Eye (tissue), 1 donor: ENCODE results near the gene RASGRF2.
"Not testable (repeated sequence)": the region's sequence is repeated elsewhere in the genome, so short reads cannot be mapped to it uniquely, and the experiment has no call there.

Source experiments
- DNase-seq: peaks from one replicate; pipeline ENCODE4 v3.0.0-alpha.2; 2015

Gene RASGRF2

DNA sequence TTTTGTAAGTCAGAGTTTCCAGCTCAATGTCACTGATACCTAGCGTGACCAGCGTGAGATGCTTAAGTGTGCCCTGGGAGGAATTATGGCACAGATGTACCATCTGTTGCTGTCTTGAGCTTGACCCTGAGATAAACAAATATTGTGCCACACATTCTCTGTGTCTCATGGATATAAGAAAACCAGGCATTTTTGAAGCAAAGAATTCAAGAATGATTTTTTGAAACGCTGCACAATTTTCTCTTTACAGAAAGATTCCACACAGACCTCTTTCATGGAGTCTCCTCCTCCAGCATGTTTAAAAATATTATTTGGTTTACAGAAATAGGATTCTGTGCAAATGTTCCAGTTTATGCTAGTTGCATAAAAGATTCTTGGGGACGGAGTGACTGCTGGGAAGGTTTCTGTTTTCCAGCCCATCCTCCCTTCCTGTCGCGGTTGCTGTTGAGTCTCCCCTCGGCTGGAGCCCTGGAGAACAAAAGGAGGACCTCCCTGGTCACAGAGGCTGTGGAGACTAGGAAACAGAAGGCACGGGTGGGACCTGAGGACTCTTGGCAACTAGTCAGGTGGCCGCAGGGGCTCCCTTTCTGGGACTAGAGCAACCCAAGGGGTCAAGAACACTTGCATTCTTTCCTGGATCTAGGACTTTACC, 120.8 kb downstream of the RASGRF2 start:
- no peak for DNase-seq

GRCh38 chr5:81081461-81081835, 121.3 kb downstream of the RASGRF2 start:
- peak; percentile 28 for DNase-seq

GRCh38 chr5:81086881-81087281, 126.7 kb downstream of the RASGRF2 start:
- DNase-seq = no peak

- no peak for DNase-seq
These were observed 131.0 kb downstream of the RASGRF2 start for GRCh38 chr5:81091199-81091598.

GRCh38 chr5:81093536-81094196, 133.5 kb downstream of the RASGRF2 start:
- DNase-seq = no peak

DNA sequence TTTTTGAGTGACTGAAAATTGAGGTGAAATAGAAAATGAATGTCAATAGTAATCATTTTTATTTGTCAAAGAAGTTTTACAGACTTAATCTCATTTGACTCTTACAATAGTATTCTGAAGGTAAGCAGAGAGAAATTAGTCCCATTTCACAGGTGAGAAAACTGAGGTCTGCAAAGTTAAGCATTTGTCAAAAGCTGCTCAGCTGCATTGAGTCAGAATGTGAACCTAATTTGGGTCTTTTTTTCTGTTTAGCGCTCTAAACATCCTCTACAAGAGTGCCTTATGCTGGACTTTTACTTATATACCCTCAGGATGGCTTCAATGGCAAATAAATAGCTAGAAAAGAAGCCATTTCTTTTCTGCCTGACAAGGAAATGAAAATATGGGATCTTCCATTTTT, 135.7 kb downstream of the RASGRF2 start:
- no peak for DNase-seq

DNA sequence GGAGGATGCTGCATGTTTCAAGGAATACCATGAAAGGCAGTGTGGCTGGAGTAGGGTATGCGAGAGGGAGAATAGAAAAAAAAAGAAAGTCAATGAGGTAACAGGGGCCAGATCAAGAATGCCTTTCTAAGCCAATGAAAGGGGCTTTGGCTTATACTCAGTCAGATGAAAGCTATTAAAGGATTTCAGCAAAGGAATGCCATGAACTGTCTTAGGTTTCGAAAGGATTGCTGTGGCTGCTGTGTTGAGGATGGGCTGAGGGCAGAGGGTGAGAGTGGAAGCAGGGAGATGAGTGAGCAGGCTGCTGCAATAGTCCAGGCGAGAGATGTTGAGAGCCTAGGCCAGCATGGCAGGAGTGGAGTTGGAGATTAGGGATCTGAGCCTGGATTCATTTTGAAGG, 137.6 kb downstream of the RASGRF2 start:
- peak; percentile 13 for DNase-seq

GRCh38 chr5:81105261-81105877, 145.2 kb downstream of the RASGRF2 start:
- DNase-seq = no peak

- no peak for DNase-seq
These were observed 155.1 kb downstream of the RASGRF2 start for GRCh38 chr5:81115261-81115660.

GRCh38 chr5:81117566-81117965, 157.4 kb downstream of the RASGRF2 start:
- DNase-seq = no peak

DNA sequence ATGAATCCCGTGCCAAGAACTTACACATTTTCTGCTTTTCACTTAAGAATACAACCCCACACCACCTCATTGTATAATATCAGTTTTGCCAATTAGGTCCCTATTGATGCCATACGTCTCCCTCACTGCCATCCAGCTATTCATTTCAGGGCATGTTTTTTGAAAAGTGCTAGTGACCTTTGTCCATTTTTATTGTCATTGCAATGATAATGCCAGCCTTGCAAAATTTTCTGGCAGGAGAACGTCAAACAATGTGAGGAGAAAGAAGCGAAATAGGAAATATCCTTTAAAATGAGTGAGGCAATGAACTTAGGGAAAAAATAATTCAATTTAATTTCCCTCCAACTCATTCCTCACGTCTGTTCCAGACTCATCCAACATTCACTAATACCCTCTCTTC, 161.1 kb downstream of the RASGRF2 start:
- DNase-seq = no peak

DNA sequence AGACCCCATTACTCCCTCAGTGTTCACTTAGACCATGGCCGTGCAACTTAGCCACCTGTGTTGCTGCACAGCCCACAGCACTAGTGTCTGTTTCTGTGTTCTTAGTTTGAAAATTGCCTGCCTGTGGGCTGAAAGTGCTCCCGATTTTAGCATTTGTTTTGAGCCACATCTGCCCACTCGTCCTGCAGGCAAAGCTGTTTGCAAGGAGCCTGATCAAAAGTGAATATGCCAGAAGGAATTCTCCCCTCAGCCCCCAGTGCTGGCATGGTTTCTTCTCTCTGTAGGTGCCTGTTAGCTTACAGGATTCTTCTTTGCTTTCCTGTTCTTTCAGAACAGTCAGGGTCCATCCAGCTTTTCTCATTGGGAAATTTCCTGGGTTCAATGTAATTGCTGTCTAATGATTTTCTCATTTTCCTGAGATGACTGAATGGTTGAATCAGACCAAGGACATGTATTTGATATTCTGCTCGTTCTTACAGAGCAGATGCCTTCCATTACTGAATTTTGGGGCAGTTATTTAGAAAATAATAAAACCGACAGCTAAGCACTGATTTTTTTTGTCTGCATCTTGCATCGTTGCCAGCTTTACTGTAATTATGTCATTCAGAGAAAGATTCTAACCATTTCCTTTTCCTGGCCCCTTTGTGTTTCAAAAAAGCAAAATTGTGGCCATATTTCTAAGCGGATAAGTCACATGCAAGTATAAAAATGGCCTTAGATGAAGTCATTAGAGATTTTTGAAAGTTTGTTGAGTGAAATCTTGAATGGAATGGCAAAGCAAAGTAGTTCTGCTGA, 161.9 kb downstream of the RASGRF2 start:
- DNase-seq = no peak

DNA sequence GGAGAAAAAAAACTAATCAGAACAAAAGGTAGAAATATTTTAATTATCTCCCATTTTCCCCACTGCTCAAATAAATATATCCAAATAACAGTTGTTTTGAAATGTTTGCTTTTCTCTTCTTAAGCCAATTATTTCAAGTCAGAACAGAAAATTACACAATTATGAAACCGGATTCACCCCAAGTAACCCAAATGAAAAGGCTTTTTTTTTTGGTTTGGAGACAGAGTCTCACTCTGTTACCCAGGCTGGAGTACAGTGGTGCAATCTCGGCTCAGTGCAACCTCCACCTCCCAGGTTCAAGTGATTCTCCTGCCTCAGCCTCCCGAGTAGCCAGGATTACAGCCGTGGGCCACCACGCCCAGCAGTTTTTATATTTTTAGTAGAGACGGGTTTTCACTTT, 164.5 kb downstream of the RASGRF2 start:
- DNase-seq = not testable (repeated sequence)

- no peak for DNase-seq
These were observed 165.8 kb downstream of the RASGRF2 start for GRCh38 chr5:81125959-81126358.

DNA sequence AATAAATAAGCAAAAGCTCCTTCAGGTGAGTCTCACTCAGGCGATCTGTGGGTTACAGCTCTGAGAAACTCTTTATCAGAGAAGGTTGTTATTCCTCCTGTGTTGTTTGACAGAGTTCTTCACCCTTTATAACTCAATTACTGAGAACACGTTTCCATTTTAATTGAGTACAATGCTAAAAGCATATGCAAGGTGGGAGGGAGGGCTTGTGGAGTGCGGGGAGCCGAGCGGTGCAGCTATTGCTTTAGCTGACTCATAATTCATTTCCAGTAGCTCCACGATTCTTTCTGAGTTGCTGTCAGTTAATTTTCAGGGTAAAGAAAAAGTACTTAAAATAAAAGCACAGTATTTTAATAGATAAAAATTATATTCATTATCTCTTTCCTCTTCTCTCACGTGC, 168.3 kb downstream of the RASGRF2 start:
- no peak for DNase-seq

- no peak for DNase-seq
These were observed 172.2 kb downstream of the RASGRF2 start for GRCh38 chr5:81132381-81132780.

DNA sequence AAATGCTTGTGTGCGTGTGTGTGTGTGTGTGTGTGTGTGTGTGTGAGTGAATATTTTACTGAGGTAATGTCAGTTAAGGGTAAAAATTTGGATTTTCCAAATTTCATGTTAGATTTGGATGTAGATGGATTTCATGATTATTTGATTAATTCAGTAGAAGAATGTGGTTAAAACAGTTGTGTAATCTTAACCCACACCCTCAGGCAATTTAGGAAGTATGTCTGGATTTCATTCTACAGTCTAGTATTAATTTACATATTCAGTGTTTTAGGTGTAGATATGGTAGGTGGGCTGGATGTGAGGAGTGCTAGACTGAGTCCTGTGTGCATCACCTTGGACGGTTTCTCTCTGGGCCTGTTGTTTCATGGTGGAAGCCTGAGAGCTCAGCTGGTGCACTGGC, 173.9 kb downstream of the RASGRF2 start:
- no peak for DNase-seq

DNA sequence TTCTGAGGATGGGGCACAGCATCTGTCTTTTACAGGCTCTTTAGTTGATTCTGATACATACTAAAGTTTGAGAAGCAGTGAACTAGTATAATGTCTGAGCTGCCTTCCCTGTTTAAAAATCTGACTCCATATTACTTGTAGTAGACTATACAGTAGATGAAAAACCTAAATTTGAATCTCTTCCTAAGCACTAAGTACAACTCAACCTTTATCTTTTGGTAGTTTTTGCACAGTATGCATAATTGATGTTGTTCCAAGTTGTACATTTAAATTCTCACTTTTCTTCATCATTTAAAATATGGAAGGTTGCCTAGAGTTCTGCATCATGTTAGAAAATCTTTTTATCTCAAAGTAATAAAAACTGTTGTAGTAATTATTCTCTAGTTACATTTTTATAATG, 174.4 kb downstream of the RASGRF2 start:
- DNase-seq = no peak

DNA sequence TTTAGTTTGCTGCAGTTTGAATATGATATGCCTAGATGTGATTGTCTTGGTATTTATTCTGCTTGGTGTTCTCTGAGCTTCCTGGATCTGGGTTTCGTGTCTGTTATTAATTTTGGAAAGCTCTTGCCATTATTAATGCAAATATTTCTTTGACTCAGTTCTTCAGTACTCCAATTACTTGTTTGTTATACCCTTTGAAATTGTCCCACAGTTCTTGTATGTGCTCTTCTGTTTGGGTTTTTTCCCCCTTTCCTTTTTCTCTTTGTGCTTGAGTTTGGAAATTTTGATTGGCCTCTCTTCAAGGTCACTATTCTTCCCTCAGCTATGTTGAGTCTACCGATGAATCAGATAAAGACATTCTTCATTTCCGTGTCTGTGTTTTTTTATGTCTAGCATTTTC, 176.4 kb downstream of the RASGRF2 start:
- DNase-seq = no peak

GRCh38 chr5:81137833-81138232, 177.7 kb downstream of the RASGRF2 start:
- no peak for DNase-seq

- DNase-seq = peak; percentile 39
These were observed 180.3 kb downstream of the RASGRF2 start for GRCh38 chr5:81140441-81140840.

DNA sequence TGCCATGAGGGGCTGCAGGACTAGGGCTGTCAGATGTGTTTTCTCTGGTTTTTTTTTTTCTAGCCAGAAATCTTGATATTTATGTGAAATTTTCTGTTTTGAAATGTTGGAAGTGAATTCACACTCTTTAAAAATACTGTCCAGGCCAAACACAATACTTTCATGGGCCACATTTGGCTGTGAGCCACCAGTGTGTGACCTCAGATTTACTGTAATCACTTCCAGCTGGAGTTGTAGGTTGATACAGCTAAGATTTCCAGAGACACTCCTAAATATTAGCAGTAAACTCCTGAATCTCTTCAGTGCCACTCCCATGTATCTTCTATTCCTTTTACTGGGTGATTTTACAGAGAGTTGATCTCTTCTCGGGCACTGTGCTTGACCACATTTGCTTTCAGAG, 180.8 kb downstream of the RASGRF2 start:
- DNase-seq = peak; percentile 76

DNA sequence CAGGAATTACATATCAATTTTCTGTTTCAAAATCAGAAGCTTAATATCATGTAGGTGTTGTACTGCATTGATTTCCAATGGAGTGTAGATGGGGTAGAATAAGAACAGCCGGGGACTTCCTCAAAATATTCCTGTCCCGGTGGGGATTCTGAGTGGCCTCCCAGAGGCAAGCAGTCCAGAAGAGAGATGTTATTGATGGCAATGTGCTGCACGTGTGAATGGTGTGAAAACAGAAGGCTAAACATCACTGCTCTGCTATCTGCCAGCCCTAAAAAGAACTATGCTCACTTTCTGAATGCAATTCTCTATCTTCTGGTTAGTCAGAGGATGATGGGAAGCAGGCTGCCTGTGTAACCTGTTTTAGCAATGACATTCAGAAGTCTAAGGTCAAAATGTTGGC, 181.9 kb downstream of the RASGRF2 start:
- no peak for DNase-seq
